Measurements from ENCODE around the gene CELSR2.

Gene CELSR2

GRCh38 chr1:109235137-109235536 lies 14.2 kb upstream of the CELSR2 start:
- no peak for DNase-seq

GRCh38 chr1:109237512-109237911 lies 11.8 kb upstream of the CELSR2 start:
- no peak for DNase-seq

- no peak for DNase-seq
These were observed 11.0 kb upstream of the CELSR2 start for GRCh38 chr1:109238382-109238781.

GRCh38 chr1:109239047-109239408 lies 10.3 kb upstream of the CELSR2 start:
- DNase-seq, result no peak

GRCh38 chr1:109239409-109240068 lies 9.8 kb upstream of the CELSR2 start:
- DNase-seq, result peak; percentile 44

GRCh38 chr1:109240158-109241152 lies 8.9 kb upstream of the CELSR2 start:
- DNase-seq, result peak; percentile 54

GRCh38 chr1:109241344-109241743 lies 8.0 kb upstream of the CELSR2 start:
- DNase-seq, result no peak

GRCh38 chr1:109241841-109242345 lies 7.4 kb upstream of the CELSR2 start:
- no peak for DNase-seq

- DNase-seq, result no peak
These were observed 7.0 kb upstream of the CELSR2 start for GRCh38 chr1:109242387-109242786.

DNA sequence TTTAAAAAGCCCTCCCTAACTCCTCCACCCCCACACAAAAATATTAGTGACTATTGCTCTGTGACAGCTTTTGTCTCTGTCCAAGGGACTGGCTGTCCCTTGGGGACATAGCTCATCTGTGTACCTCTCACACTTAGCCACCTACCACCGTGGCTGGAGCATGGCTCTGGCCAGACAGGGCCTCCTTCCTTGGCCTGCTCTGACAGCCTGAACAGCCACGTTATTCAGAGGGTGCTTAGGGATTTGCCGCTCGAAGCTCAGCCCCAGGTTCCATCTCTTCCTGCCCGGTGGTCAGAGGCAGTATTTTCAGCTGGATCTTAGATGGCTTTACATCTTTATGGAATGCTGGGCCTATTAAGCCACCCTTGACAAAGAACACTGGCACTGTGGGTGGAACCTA lies 6.1 kb upstream of the CELSR2 start:
- DNase-seq, result no peak

GRCh38 chr1:109243860-109244552 lies 5.3 kb upstream of the CELSR2 start:
- DNase-seq, result no peak

DNA sequence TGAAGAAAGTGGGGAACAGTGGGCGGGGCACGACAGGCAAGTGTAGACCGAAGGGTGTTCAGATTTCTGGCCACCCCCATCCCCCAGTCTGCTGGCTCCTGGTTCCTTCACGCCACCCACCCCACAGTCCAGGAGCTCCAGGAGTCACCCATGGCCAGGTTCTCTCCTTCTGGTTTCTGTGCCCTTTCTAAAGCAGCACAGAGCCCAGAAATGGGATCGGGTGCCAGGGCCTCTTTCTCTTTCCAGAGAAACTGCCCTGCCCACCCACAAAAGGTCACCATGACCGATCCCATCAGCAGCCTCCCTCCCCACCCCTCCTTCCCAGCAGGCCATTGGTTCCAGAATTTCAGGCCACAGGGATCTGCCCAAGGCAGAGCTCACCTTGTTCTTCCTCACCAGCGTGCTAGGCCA lies 3.2 kb upstream of the CELSR2 start:
- DNase-seq, result no peak

- DNase-seq, result no peak
These were observed 1.7 kb upstream of the CELSR2 start for GRCh38 chr1:109247401-109248365.

GRCh38 chr1:109248444-109248796 lies 919 bp upstream of the CELSR2 start:
- no peak for DNase-seq

DNA sequence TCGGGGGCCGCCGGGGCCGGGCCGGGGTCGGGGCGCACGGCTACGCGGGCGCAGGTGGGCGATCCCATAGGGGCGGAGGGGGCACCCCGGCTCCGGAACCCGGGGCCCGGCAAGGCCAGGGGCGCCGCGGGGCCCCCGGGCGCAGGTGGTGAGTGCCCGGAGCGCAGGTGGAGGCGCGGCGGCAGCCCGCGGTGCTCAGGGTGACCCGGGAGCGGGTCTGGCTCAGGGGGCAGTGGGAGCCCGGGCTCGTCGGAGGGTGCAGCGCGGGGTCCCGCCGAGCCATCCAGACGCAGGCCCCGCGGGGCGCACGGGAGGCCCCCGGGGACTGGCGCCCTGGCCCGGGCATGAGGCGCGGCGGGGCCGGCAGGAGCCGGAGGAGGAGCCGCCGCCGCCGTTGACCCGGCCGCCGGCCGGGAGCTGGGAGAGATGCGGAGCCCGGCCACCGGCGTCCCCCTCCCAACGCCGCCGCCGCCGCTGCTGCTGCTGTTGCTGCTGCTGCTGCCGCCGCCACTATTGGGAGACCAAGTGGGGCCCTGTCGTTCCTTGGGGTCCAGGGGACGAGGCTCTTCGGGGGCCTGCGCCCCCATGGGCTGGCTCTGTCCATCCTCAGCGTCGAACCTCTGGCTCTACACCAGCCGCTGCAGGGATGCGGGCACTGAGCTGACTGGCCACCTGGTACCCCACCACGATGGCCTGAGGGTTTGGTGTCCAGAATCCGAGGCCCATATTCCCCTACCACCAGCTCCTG lies 489 bp downstream of the CELSR2 start:
- no peak for DNase-seq

DNA sequence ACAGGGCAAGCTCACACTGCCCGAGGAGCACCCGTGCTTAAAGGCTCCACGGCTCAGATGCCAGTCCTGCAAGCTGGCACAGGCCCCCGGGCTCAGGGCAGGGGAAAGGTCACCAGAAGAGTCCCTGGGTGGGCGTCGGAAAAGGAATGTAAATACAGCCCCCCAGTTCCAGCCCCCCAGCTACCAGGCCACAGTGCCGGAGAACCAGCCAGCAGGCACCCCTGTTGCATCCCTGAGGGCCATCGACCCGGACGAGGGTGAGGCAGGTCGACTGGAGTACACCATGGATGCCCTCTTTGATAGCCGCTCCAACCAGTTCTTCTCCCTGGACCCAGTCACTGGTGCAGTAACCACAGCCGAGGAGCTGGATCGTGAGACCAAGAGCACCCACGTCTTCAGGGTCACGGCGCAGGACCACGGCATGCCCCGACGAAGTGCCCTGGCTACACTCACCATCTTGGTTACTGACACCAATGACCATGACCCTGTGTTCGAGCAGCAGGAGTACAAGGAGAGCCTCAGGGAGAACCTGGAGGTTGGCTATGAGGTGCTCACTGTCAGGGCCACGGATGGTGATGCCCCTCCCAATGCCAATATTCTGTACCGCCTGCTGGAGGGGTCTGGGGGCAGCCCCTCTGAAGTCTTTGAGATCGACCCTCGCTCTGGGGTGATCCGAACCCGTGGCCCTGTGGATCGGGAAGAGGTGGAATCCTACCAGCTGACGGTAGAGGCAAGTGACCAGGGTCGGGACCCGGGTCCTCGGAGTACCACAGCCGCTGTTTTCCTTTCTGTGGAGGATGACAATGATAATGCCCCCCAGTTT lies 1.3 kb downstream of the CELSR2 start:
- DNase-seq, result no peak

DNA sequence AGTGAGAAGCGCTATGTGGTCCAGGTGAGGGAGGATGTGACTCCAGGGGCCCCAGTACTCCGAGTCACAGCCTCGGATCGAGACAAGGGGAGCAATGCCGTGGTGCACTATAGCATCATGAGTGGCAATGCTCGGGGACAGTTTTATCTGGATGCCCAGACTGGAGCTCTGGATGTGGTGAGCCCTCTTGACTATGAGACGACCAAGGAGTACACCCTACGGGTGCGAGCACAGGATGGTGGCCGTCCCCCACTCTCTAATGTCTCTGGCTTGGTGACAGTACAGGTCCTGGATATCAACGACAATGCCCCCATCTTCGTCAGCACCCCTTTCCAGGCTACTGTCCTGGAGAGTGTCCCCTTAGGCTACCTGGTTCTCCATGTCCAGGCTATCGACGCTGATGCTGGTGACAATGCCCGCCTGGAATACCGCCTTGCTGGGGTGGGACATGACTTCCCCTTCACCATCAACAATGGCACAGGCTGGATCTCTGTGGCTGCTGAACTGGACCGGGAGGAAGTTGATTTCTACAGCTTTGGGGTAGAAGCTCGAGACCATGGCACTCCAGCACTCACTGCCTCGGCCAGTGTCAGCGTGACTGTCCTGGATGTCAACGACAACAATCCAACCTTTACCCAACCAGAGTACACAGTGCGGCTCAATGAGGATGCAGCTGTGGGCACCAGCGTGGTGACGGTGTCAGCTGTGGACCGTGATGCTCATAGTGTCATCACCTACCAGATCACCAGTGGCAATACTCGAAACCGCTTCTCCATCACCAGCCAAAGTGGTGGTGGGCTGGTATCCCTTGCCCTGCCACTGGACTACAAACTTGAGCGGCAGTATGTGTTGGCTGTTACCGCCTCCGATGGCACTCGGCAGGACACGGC lies 2.2 kb downstream of the CELSR2 start:
- no peak for DNase-seq

- DNase-seq, result no peak
These were observed 3.0 kb downstream of the CELSR2 start for GRCh38 chr1:109252167-109252892.
